ENCODE results near the gene CGRRF1. TPM values are rescaled to one million over a fixed set of nuclear protein-coding genes. Genes with fewer than 3 reads are reported as not detected.

The CGRRF1 gene
- polyA plus RNA-seq, 3 donors from 2014 or later: 22.4 to 36.0 (median 27.5) TPM

GRCh38 chr14:54535646-54536045 lies 25.9 kb downstream of the CGRRF1 start:
- no peaks in the 10 kb centered on the region for H3K9me3 Mint-ChIP-seq
- no peak overlapping the region for H3K4me3 Mint-ChIP-seq
- no peaks in the 10 kb centered on the region for H3K4me1 Mint-ChIP-seq
- no peak overlapping the region for H3K27ac Mint-ChIP-seq
- H3K27me3 Mint-ChIP-seq (ENCODE audit: low read depth in 3 of 3): no peaks in the 10 kb centered on the region
- peaks cover 19 to 33% (median 25%) of the 10 kb centered on the region in 3 donors for H3K36me3 Mint-ChIP-seq
- no peak for DNase-seq

- Mint-ChIP-seq H3K27me3 (ENCODE audit: low read depth in 3 of 3) (peaks cover 0 to 2% (median 0%) of the 10 kb centered on the region in 3 donors), H3K27ac (no peak overlapping the region), H3K9me3 (no peaks in the 10 kb centered on the region), H3K36me3 (peaks cover 17 to 23% (median 19%) of the 10 kb centered on the region in 3 donors), H3K4me1 (no peaks in the 10 kb centered on the region), H3K4me3 (no peak overlapping the region)
- DNase-seq: no peak
Observed at GRCh38 chr14:54537651-54538050, 27.9 kb downstream of the CGRRF1 start.

- DNase-seq: no peak
- Mint-ChIP-seq H3K9me3 (no peaks in the 10 kb centered on the region), H3K4me3 (no peak overlapping the region)
Observed at GRCh38 chr14:54538055-54538454, 28.3 kb downstream of the CGRRF1 start.

GRCh38 chr14:54547583-54547982 lies 37.9 kb downstream of the CGRRF1 start:
- Mint-ChIP-seq H3K4me3 (no peak overlapping the region), H3K9me3 (no peaks in the 10 kb centered on the region), H3K36me3 (peaks cover 0 to 10% (median 0%) of the 10 kb centered on the region in 3 donors), H3K4me1 (no peaks in the 10 kb centered on the region), H3K27ac (no peak overlapping the region), H3K27me3 (ENCODE audit: low read depth in 3 of 3) (peaks cover 1 to 11% (median 4%) of the 10 kb centered on the region in 3 donors)
- no peak for DNase-seq

More at GRCh38 chr14:54538055-54538454, 28.3 kb downstream of the CGRRF1 start:
- Mint-ChIP-seq H3K27ac (no peak overlapping the region), H3K4me1 (no peaks in the 10 kb centered on the region), H3K27me3 (ENCODE audit: low read depth in 3 of 3) (peaks cover 0 to 2% (median 0%) of the 10 kb centered on the region in 3 donors), H3K36me3 (peaks cover 17 to 23% (median 19%) of the 10 kb centered on the region in 3 donors)

GRCh38 chr14:54548491-54548890 lies 38.8 kb downstream of the CGRRF1 start:
- Mint-ChIP-seq H3K4me3 (no peak overlapping the region), H3K36me3 (peaks cover 0 to 10% (median 0%) of the 10 kb centered on the region in 3 donors), H3K9me3 (no peaks in the 10 kb centered on the region), H3K27ac (no peak overlapping the region), H3K27me3 (ENCODE audit: low read depth in 3 of 3) (peaks cover 1 to 11% (median 4%) of the 10 kb centered on the region in 3 donors), H3K4me1 (no peaks in the 10 kb centered on the region)
- no peak for DNase-seq

GRCh38 chr14:54549862-54550261 lies 40.2 kb downstream of the CGRRF1 start:
- Mint-ChIP-seq H3K27ac (no peak overlapping the region), H3K4me3 (no peak overlapping the region), H3K36me3 (peaks cover 0 to 10% (median 0%) of the 10 kb centered on the region in 3 donors), H3K9me3 (no peaks in the 10 kb centered on the region), H3K4me1 (no peaks in the 10 kb centered on the region), H3K27me3 (ENCODE audit: low read depth in 3 of 3) (peaks cover 1 to 11% (median 4%) of the 10 kb centered on the region in 3 donors)
- DNase-seq: no peak

- no peaks in the 10 kb centered on the region for H3K4me1 Mint-ChIP-seq
- H3K9me3 Mint-ChIP-seq: no peaks in the 10 kb centered on the region
- peaks cover 1 to 11% (median 3%) of the 10 kb centered on the region in 3 donors for H3K27me3 Mint-ChIP-seq (ENCODE audit: low read depth in 3 of 3)
- no peak for DNase-seq
- peaks cover 0 to 10% (median 0%) of the 10 kb centered on the region in 3 donors for H3K36me3 Mint-ChIP-seq
- no peak overlapping the region for H3K27ac Mint-ChIP-seq
- no peak overlapping the region for H3K4me3 Mint-ChIP-seq
Observed at GRCh38 chr14:54550514-54550913, 40.8 kb downstream of the CGRRF1 start.

- H3K27ac Mint-ChIP-seq: no peak overlapping the region
- no peaks in the 10 kb centered on the region for H3K36me3 Mint-ChIP-seq
- peaks cover 1 to 6% (median 3%) of the 10 kb centered on the region in 3 donors for H3K27me3 Mint-ChIP-seq (ENCODE audit: low read depth in 3 of 3)
- no peaks in the 10 kb centered on the region for H3K4me1 Mint-ChIP-seq
- no peak overlapping the region for H3K4me3 Mint-ChIP-seq
- DNase-seq: no peak
- no peaks in the 10 kb centered on the region for H3K9me3 Mint-ChIP-seq
Observed at GRCh38 chr14:54554401-54554800, 44.7 kb downstream of the CGRRF1 start.

GRCh38 chr14:54555651-54556050 lies 45.9 kb downstream of the CGRRF1 start:
- H3K4me1 Mint-ChIP-seq: no peaks in the 10 kb centered on the region
- DNase-seq: no peak
- H3K36me3 Mint-ChIP-seq: no peaks in the 10 kb centered on the region
- no peak overlapping the region for H3K27ac Mint-ChIP-seq
- H3K9me3 Mint-ChIP-seq: no peaks in the 10 kb centered on the region
- no peak overlapping the region for H3K4me3 Mint-ChIP-seq
- H3K27me3 Mint-ChIP-seq (ENCODE audit: low read depth in 3 of 3): peaks cover 1 to 6% (median 3%) of the 10 kb centered on the region in 3 donors

GRCh38 chr14:54556535-54556934 lies 46.8 kb downstream of the CGRRF1 start:
- no peak overlapping the region for H3K4me3 Mint-ChIP-seq
- H3K27me3 Mint-ChIP-seq (ENCODE audit: low read depth in 3 of 3): peaks cover 0 to 3% (median 1%) of the 10 kb centered on the region in 3 donors
- DNase-seq: no peak
- H3K36me3 Mint-ChIP-seq: no peaks in the 10 kb centered on the region
- no peaks in the 10 kb centered on the region for H3K9me3 Mint-ChIP-seq
- H3K27ac Mint-ChIP-seq: no peak overlapping the region
- no peaks in the 10 kb centered on the region for H3K4me1 Mint-ChIP-seq

- DNase-seq: no peak
- peaks cover 12 to 18% of the 10 kb centered on the region in 2 donors for H3K4me1 Mint-ChIP-seq
- H3K27me3 Mint-ChIP-seq (ENCODE audit: low read depth in 3 of 3): peaks cover under 1 to 8% (median 4%) of the 10 kb centered on the region in 3 donors
- no peak overlapping the region for H3K27ac Mint-ChIP-seq
- H3K4me3 Mint-ChIP-seq: no peak overlapping the region
- no peaks in the 10 kb centered on the region for H3K36me3 Mint-ChIP-seq
- no peaks in the 10 kb centered on the region for H3K9me3 Mint-ChIP-seq
Observed at GRCh38 chr14:54562334-54562733, 52.6 kb downstream of the CGRRF1 start.

- H3K9me3 Mint-ChIP-seq: no peaks in the 10 kb centered on the region
- H3K27me3 Mint-ChIP-seq (ENCODE audit: low read depth in 3 of 3): peaks cover 8 to 16% (median 14%) of the 10 kb centered on the region in 3 donors
- H3K4me1 Mint-ChIP-seq: peaks cover 25 to 28% of the 10 kb centered on the region in 2 donors
- DNase-seq: peak; percentile 40 to 54 (median 54)
- H3K4me3 Mint-ChIP-seq: peak overlapping the region; percentile 47 to 80 (median 77)
- no peaks in the 10 kb centered on the region for H3K36me3 Mint-ChIP-seq
- no peak overlapping the region for H3K27ac Mint-ChIP-seq
Observed at GRCh38 chr14:54564071-54564867, 54.6 kb downstream of the CGRRF1 start.

- DNase-seq: peak; percentile 7 to 25 (median 17)
- peak overlapping the region; percentile 63 to 80 (median 78) for H3K4me3 Mint-ChIP-seq
- H3K9me3 Mint-ChIP-seq: no peaks in the 10 kb centered on the region
- H3K36me3 Mint-ChIP-seq: no peaks in the 10 kb centered on the region
- no peak overlapping the region for H3K27ac Mint-ChIP-seq
- peaks cover 8 to 23% (median 15%) of the 10 kb centered on the region in 3 donors for H3K27me3 Mint-ChIP-seq (ENCODE audit: low read depth in 3 of 3)
- H3K4me1 Mint-ChIP-seq: peaks cover 25 to 28% of the 10 kb centered on the region in 2 donors
Observed at GRCh38 chr14:54564868-54565784, 55.4 kb downstream of the CGRRF1 start.
